ENCODE results near the gene YTHDC2.

- TF ChIP-seq NFRKB (IDR thresholded peaks at IDR 0.05) (no peak), LEF1 (IDR thresholded peaks at IDR 0.05; ENCODE audit: borderline replicate concordance) (no peak), FOXM1 (IDR thresholded peaks at IDR 0.05; ENCODE audit: borderline replicate concordance) (no peak), SUZ12 (IDR thresholded peaks at IDR 0.05) (no peak), BHLHE40 (IDR thresholded peaks at IDR 0.05; ENCODE audit: borderline replicate concordance) (no peak), FOXK2 (IDR thresholded peaks at IDR 0.05) (no peak), SP1 (IDR thresholded peaks at IDR 0.05) (no peak), L3MBTL2 (conservative IDR thresholded peaks at IDR 0.05) (no peak), ELF4 (IDR thresholded peaks at IDR 0.05) (no peak), FOXA1 (IDR thresholded peaks at IDR 0.05) (no peak), ZNF384 (IDR thresholded peaks at IDR 0.05) (no peak)
- TF ChIP-seq, protein P1, sequence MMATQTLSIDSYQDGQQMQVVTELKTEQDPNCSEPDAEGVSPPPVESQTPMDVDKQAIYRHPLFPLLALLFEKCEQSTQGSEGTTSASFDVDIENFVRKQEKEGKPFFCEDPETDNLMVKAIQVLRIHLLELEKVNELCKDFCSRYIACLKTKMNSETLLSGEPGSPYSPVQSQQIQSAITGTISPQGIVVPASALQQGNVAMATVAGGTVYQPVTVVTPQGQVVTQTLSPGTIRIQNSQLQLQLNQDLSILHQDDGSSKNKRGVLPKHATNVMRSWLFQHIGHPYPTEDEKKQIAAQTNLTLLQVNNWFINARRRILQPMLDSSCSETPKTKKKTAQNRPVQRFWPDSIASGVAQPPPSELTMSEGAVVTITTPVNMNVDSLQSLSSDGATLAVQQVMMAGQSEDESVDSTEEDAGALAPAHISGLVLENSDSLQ (IDR thresholded peaks at IDR 0.05) = no peak
Observed at GRCh38 chr5:113508756-113509155, 4.7 kb upstream of the YTHDC2 start.

All from HEK293T (cell line).